Spleen (tissue), 11 donors: ENCODE measurements around the gene TUBA1C. TPM values are rescaled to one million over a fixed set of nuclear protein-coding genes. Genes with fewer than 3 reads are reported as not detected.

Experiments
- DNase-seq: peaks from one replicate; pipeline ENCODE4 v3.0.0-alpha.2; 2020
- H3K27ac ChIP-seq, 8 donors: fragments of 200-600 bp; sonication (generic) in 7 of 8; 1 replicate in 4 of 8; 2 replicates in 4 of 8; pipeline versions ENCODE4 v1.5.0 to v1.8.0; 2016 to 2021; ENCODE audit warnings: inconsistent platforms in 4 of 8, mild to moderate bottlenecking in 4 of 8, moderate library complexity in 1 of 8
- H3K27me3 ChIP-seq, 7 donors: fragments of 200-600 bp; sonication (generic) in 6 of 7; replicated peaks in 1 of 7; 1 replicate in 4 of 7; 2 replicates in 3 of 7; pipeline versions ENCODE4 v1.5.0 to v1.8.0; 2016 to 2021; ENCODE audit warnings: inconsistent platforms in 3 of 7, mild to moderate bottlenecking in 1 of 7
- H3K36me3 ChIP-seq, 6 donors: fragments of 200-600 bp; sonication (generic) in 5 of 6; 1 replicate in 4 of 6; 2 replicates in 2 of 6; pipeline versions ENCODE4 v1.5.0 to v1.8.0; 2016 to 2021; ENCODE audit warnings: inconsistent platforms in 2 of 6
- H3K4me1 ChIP-seq, 6 donors: fragments of 200-600 bp; sonication (generic) in 5 of 6; 1 replicate in 3 of 6; 2 replicates in 3 of 6; pipeline versions ENCODE4 v1.5.0 to v1.8.0; 2016 to 2021; ENCODE audit warnings: inconsistent platforms in 3 of 6
- H3K4me3 ChIP-seq, 8 donors: fragments of 200-600 bp; sonication (generic) in 7 of 8; 1 replicate in 4 of 8; 2 replicates in 4 of 8; pipeline versions ENCODE4 v1.5.0 to v1.8.0; 2016 to 2021; ENCODE audit warnings: inconsistent platforms in 4 of 8, mild to moderate bottlenecking in 4 of 8, moderate library complexity in 2 of 8
- H3K9me3 ChIP-seq, 8 donors: fragments of 200-600 bp; sonication (generic) in 7 of 8; 1 replicate in 4 of 8; 2 replicates in 4 of 8; pipeline versions ENCODE4 v1.5.0 to v1.8.0; 2016 to 2021; ENCODE audit warnings: inconsistent platforms in 4 of 8
- CTCF ChIP-seq, 11 experiments: fragments of 200-600 bp in 7 of 11; fragments of 450-650 bp in 4 of 11; sonication (generic) in 4 of 11; IDR thresholded peaks in 8 of 11; conservative IDR thresholded peaks in 3 of 11; 1 replicate in 7 of 11; 2 replicates in 4 of 11; pipeline versions ENCODE4 v1.4.0 to v1.8.0; 2016 to 2021; ENCODE audit warnings: antibody characterized with exemption in 11 of 11, inconsistent platforms in 4 of 11, mild to moderate bottlenecking in 1 of 11
- POLR2A ChIP-seq, 3 donors: fragments of 450-650 bp; IDR thresholded peaks; one replicate each; pipeline ENCODE4 v1.5.1; 2017; ENCODE audit warnings: antibody characterized with exemption in 3 of 3, mild to moderate bottlenecking in 1 of 3
- POLR2AphosphoS5 ChIP-seq, 3 donors: sonication (generic); formaldehyde crosslinking; IDR thresholded peaks; one replicate each; pipeline ENCODE4 v1.5.1; 2017; ENCODE audit warnings: antibody characterized with exemption in 3 of 3
- WGBS, 5 donors: extraction: QIAGEN DNeasy Blood & Tissue Kit in 3 of 5; methylation state at CpG; one replicate each; pipeline versions ENCODE4 v1.1.5 to v1.1.7; 2013 to 2018; 5-methylcytosine and 5-hydroxymethylcytosine counted together
- intact Hi-C: fragments of 100-400 bp; cut with DNase I; formaldehyde crosslinking; loops from one replicate; pipeline ENCODE4 v1.15.0; 2023; ENCODE audit warnings: low total_unique reads
- polyA plus RNA-seq, 3 donors: library from polyadenylated mRNA; stranded (reverse); fragments of 200-250 nt; gene quantifications; one replicate each; pipeline ENCODE4 v1.2.1, GENCODE V29; 2013
- total RNA-seq, 7 donors: library from RNA; depleted of rRNA in 3 of 7; stranded (reverse); fragments of >200 nt in 3 of 7; fragmentation: NEBNext Ultra II Directional in 4 of 7; extraction: Animal tissue kit (Norgen Biotek cat#: 25700) in 4 of 7; gene quantifications; one replicate each; pipeline versions ENCODE4 v1.1.0 to v1.2.1, GENCODE V29; 2016 to 2021
- donor health status: healthy with polysubstance abuse.
- donor health status: DM: no; HTN: no; CAD: no; lungs with moderate emphysema.
- donor health status: DM: no; HTN: no; CAD: no.
- donor health status: Bipolar disorder and iron deficiency.
- donor health status: healthy.
- donor health status: DM: no; HTN: no; CAD: no.
- donor health status: DM: yes; HTN: yes; CAD: no.

TUBA1C gene
- total and polyA plus RNA-seq, 10 donors = 36.3 to 89.6 (median 58.8) TPM

GRCh38 chr12:49295082-49295936, 30.4 kb downstream of the TUBA1C start, which contains the start of gene PRPH:
PRPH (plus strand) TSS chr12:49295147; CDS start chr12:49295201, 54 bp downstream.
- peaks cover 10 to 50% (median 34%) of the 10 kb centered on the region in 6 donors for H3K4me1 ChIP-seq
- peak within 1 kb of the TSS in 2 of 8 donors; percentile 5 to 25 for H3K4me3 ChIP-seq
- peaks cover 17 to 84% (median 50%) of the 10 kb centered on the region in 7 donors for H3K27me3 ChIP-seq
- intact Hi-C loops = no loop called here
- no peaks in the 10 kb centered on the region for H3K36me3 ChIP-seq
- DNase-seq = peak; percentile 72
- no peak within 1 kb of the TSS for H3K27ac ChIP-seq
- H3K9me3 ChIP-seq = no peaks in the 10 kb centered on the region
- 7 to 16% (median 11%) methylated on average over 54 to 82 of the region's 82 CpGs for WGBS, 5 donors
- no peak for TF ChIP-seq POLR2AphosphoS5 (IDR thresholded peaks at IDR 0.05)
- no peak for TF ChIP-seq CTCF (IDR thresholded peaks at IDR 0.05 in 8 of 11, conservative IDR thresholded peaks at IDR 0.05 in 3 of 11)
- no peak for TF ChIP-seq POLR2A (IDR thresholded peaks at IDR 0.05)

- Histone ChIP-seq H3K27ac (no peak overlapping the region), H3K9me3 (no peaks in the 10 kb centered on the region), H3K36me3 (no peaks in the 10 kb centered on the region), H3K4me1 (peaks cover 10 to 50% (median 34%) of the 10 kb centered on the region in 6 donors), H3K27me3 (peaks cover 17 to 90% (median 50%) of the 10 kb centered on the region in 7 donors), H3K4me3 (peak overlapping the region in 7 of 8 donors; percentile 18 to 62 (median 25))
- peak; percentile 86 for DNase-seq
- 17 to 25% (median 20%) methylated on average over 37 to 54 of the region's 54 CpGs for WGBS, 5 donors
- TF ChIP-seq POLR2A (IDR thresholded peaks at IDR 0.05) (no peak), POLR2AphosphoS5 (IDR thresholded peaks at IDR 0.05) (no peak), CTCF (IDR thresholded peaks at IDR 0.05 in 8 of 11, conservative IDR thresholded peaks at IDR 0.05 in 3 of 11) (peak in 10 of 11 experiments; percentile 11 to 80 (median 61))
- intact Hi-C loops = no loop called here
These were observed 31.4 kb downstream of the TUBA1C start for GRCh38 chr12:49296034-49296835.

- DNase-seq = peak; percentile 74
- peaks cover 10 to 50% (median 34%) of the 10 kb centered on the region in 6 donors for H3K4me1 ChIP-seq
- intact Hi-C loops = no loop called here
- H3K4me3 ChIP-seq = peak overlapping the region; percentile 13 to 62 (median 24)
- TF ChIP-seq POLR2AphosphoS5 (IDR thresholded peaks at IDR 0.05) (no peak), POLR2A (IDR thresholded peaks at IDR 0.05) (no peak), CTCF (IDR thresholded peaks at IDR 0.05 in 8 of 11, conservative IDR thresholded peaks at IDR 0.05 in 3 of 11) (peak in 4 of 11 experiments; percentile 5 to 44 (median 24))
- 4 to 6% (median 4%) methylated on average over 55 to 77 of the region's 77 CpGs for WGBS, 5 donors
- no peaks in the 10 kb centered on the region for H3K36me3 ChIP-seq
- H3K27ac ChIP-seq = no peak overlapping the region
- H3K9me3 ChIP-seq = no peaks in the 10 kb centered on the region
- H3K27me3 ChIP-seq = peaks cover 17 to 89% (median 50%) of the 10 kb centered on the region in 7 donors
These were observed 32.2 kb downstream of the TUBA1C start for GRCh38 chr12:49296836-49297694.
